Gastroesophageal sphincter (tissue), 4 donors: ENCODE measurements around the gene PPM1L. TPM values are rescaled to one million over a fixed set of nuclear protein-coding genes. Genes with fewer than 3 reads are reported as not detected.
A peak's percentile ranks its signal among the peaks of the same experiment; 100 is the strongest.

Experiments used
- ATAC-seq: fragments of 150-250 bp; one replicate; pipeline ENCODE4 v1.9.1; 2016; ENCODE audit warnings: mild to moderate bottlenecking, moderate library complexity
- H3K27ac ChIP-seq, 4 donors: fragments of 200-600 bp; sonication (generic) in 3 of 4; 1 replicate in 3 of 4; 2 replicates in 1 of 4; pipeline ENCODE4 v1.5.1; 2016 to 2019
- H3K27me3 ChIP-seq: fragments of 200-600 bp; sonication (generic); one replicate; pipeline ENCODE4 v1.5.1; 2019
- H3K36me3 ChIP-seq, 2 donors: fragments of 200-600 bp; sonication (generic); one replicate each; pipeline ENCODE4 v1.5.1; 2019; ENCODE audit warnings: control low read depth in 1 of 2
- H3K4me1 ChIP-seq, 3 donors: fragments of 200-600 bp; sonication (generic); 1 replicate in 2 of 3; 2 replicates in 1 of 3; pipeline ENCODE4 v1.5.1; 2016 to 2019; ENCODE audit warnings: control low read depth in 2 of 3
- H3K4me3 ChIP-seq, 2 donors: fragments of 200-600 bp; sonication (generic); one replicate each; pipeline ENCODE4 v1.5.1; 2019; ENCODE audit warnings: mild to moderate bottlenecking in 1 of 2, moderate library complexity in 1 of 2
- H3K9me3 ChIP-seq, 3 donors: fragments of 200-600 bp; sonication (generic); one replicate each; pipeline ENCODE4 v1.5.1; 2017 to 2019; ENCODE audit warnings: control low read depth in 2 of 3
- CTCF ChIP-seq, 4 experiments: fragments of 200-600 bp in 2 of 4; fragments of 450-650 bp in 2 of 4; sonication (generic) in 1 of 4; IDR thresholded peaks; one replicate each; pipeline ENCODE4 v1.5.1; 2017 to 2019; ENCODE audit warnings: antibody characterized with exemption in 4 of 4, mild to moderate bottlenecking in 2 of 4, moderate library complexity in 2 of 4
- EP300 ChIP-seq: sonication (generic); formaldehyde crosslinking; IDR thresholded peaks from one replicate; pipeline ENCODE4 v1.6.1; 2017; ENCODE audit warnings: antibody characterized with exemption, mild to moderate bottlenecking
- POLR2A ChIP-seq, 2 donors: fragments of 450-650 bp; IDR thresholded peaks; one replicate each; pipeline ENCODE4 v1.6.1; 2017; ENCODE audit warnings: antibody characterized with exemption in 2 of 2, mild to moderate bottlenecking in 2 of 2, moderate library complexity in 1 of 2
- POLR2AphosphoS5 ChIP-seq: sonication (generic); formaldehyde crosslinking; IDR thresholded peaks from one replicate; pipeline ENCODE4 v1.6.1; 2017; ENCODE audit warnings: antibody characterized with exemption
- WGBS, 2 donors: methylation state at CpG; one replicate each; pipeline ENCODE4 v1.1.5; 2018; ENCODE audit warnings: low coverage in 1 of 2; 5-methylcytosine and 5-hydroxymethylcytosine counted together
- total RNA-seq, 4 donors: library from RNA; depleted of rRNA; stranded (reverse); fragments of >200 nt; gene quantifications; one replicate each; pipeline ENCODE4 v1.1.0, GENCODE V29; 2016

The PPM1L gene
- total RNA-seq, 4 donors from 2014 or later, result 47.4 to 93.1 (median 60.6) TPM

- no peak for TF ChIP-seq POLR2AphosphoS5
- TF ChIP-seq EP300, result no peak
- TF ChIP-seq POLR2A (IDR thresholded peaks at IDR 0.05), result no peak
- TF ChIP-seq CTCF (IDR thresholded peaks at IDR 0.05), result no peak
- Histone ChIP-seq H3K36me3 (no peaks in the 10 kb centered on the region), H3K4me3 (no peak overlapping the region), H3K27ac (no peak overlapping the region), H3K4me1 (no peaks in the 10 kb centered on the region), H3K27me3 (no peaks in the 10 kb centered on the region), H3K9me3 (no peaks in the 10 kb centered on the region)
- 83 to 89% methylated on average over 1 of the region's 5 CpGs for WGBS, 2 donors
- ATAC-seq, result no peak
Measured at GRCh38 chr3:160720123-160720746, 35.8 kb upstream of the PPM1L start.

- Histone ChIP-seq H3K27me3 (no peaks in the 10 kb centered on the region), H3K9me3 (no peaks in the 10 kb centered on the region), H3K4me3 (no peak overlapping the region), H3K27ac (no peak overlapping the region), H3K36me3 (no peaks in the 10 kb centered on the region), H3K4me1 (no peaks in the 10 kb centered on the region)
- TF ChIP-seq POLR2A (IDR thresholded peaks at IDR 0.05), result no peak
- WGBS, 2 donors, result 72 to 88% methylated on average over 2 of the region's 2 CpGs
- no peak for ATAC-seq
Measured at GRCh38 chr3:160722331-160722730, 33.7 kb upstream of the PPM1L start.

- Histone ChIP-seq H3K27me3 (no peaks in the 10 kb centered on the region), H3K4me1 (no peaks in the 10 kb centered on the region), H3K4me3 (no peak overlapping the region), H3K27ac (no peak overlapping the region), H3K9me3 (no peaks in the 10 kb centered on the region), H3K36me3 (no peaks in the 10 kb centered on the region)
- no peak for ATAC-seq
- 72 to 91% methylated on average over 2 of the region's 2 CpGs for WGBS, 2 donors
- TF ChIP-seq EP300, result no peak
Measured at GRCh38 chr3:160725338-160725737, 30.7 kb upstream of the PPM1L start.

GRCh38 chr3:160735826-160736225 lies 20.2 kb upstream of the PPM1L start:
- 25 to 33% methylated on average over 1 of the region's 1 CpG for WGBS, 2 donors
- Histone ChIP-seq H3K4me1 (peaks cover 0 to 10% (median 0%) of the 10 kb centered on the region in 3 donors), H3K9me3 (no peaks in the 10 kb centered on the region), H3K36me3 (no peaks in the 10 kb centered on the region), H3K4me3 (no peak overlapping the region), H3K27me3 (no peaks in the 10 kb centered on the region), H3K27ac (no peak overlapping the region)
- ATAC-seq, result no peak
- TF ChIP-seq POLR2AphosphoS5 (no peak), POLR2A (IDR thresholded peaks at IDR 0.05) (no peak)

GRCh38 chr3:160738048-160738447 lies 18.0 kb upstream of the PPM1L start:
- Histone ChIP-seq H3K9me3 (no peaks in the 10 kb centered on the region), H3K36me3 (no peaks in the 10 kb centered on the region), H3K27me3 (no peaks in the 10 kb centered on the region), H3K4me3 (no peak overlapping the region), H3K4me1 (peaks cover 0 to 10% (median 0%) of the 10 kb centered on the region in 3 donors), H3K27ac (no peak overlapping the region)
- no peak for ATAC-seq
- 60 to 70% methylated on average over 1 to 2 of the region's 2 CpGs for WGBS, 2 donors
- TF ChIP-seq CTCF (IDR thresholded peaks at IDR 0.05), result no peak
- TF ChIP-seq EP300, result no peak
- no peak for TF ChIP-seq POLR2A (IDR thresholded peaks at IDR 0.05)
- TF ChIP-seq POLR2AphosphoS5, result no peak

GRCh38 chr3:160739079-160739478 lies 17.0 kb upstream of the PPM1L start:
- Histone ChIP-seq H3K4me1 (peaks cover 0 to 10% (median 0%) of the 10 kb centered on the region in 3 donors), H3K27ac (no peak overlapping the region), H3K27me3 (no peaks in the 10 kb centered on the region), H3K4me3 (no peak overlapping the region), H3K36me3 (no peaks in the 10 kb centered on the region), H3K9me3 (no peaks in the 10 kb centered on the region)
- peak; percentile 65 for ATAC-seq
- WGBS, 2 donors, result 29 to 43% methylated on average over 1 of the region's 1 CpG
- TF ChIP-seq POLR2AphosphoS5 (peak; percentile 18), EP300 (no peak)

GRCh38 chr3:160746976-160747375 lies 9.1 kb upstream of the PPM1L start:
- H3K4me1 ChIP-seq, result peaks cover 0 to 17% (median 8%) of the 10 kb centered on the region in 3 donors
- no peaks in the 10 kb centered on the region for H3K9me3 ChIP-seq
- H3K27me3 ChIP-seq, result no peaks in the 10 kb centered on the region
- no peak overlapping the region for H3K27ac ChIP-seq
- no peak for ATAC-seq
- H3K4me3 ChIP-seq, result no peak overlapping the region
- no peak for TF ChIP-seq EP300
- no peak for TF ChIP-seq POLR2A (IDR thresholded peaks at IDR 0.05)
- no peak for TF ChIP-seq POLR2AphosphoS5
- no peak for TF ChIP-seq CTCF (IDR thresholded peaks at IDR 0.05)
- WGBS, 2 donors, result 43 to 69% methylated on average over 2 of the region's 2 CpGs
- H3K36me3 ChIP-seq, result no peaks in the 10 kb centered on the region
